ENCODE data around the gene PPAN.

DNA sequence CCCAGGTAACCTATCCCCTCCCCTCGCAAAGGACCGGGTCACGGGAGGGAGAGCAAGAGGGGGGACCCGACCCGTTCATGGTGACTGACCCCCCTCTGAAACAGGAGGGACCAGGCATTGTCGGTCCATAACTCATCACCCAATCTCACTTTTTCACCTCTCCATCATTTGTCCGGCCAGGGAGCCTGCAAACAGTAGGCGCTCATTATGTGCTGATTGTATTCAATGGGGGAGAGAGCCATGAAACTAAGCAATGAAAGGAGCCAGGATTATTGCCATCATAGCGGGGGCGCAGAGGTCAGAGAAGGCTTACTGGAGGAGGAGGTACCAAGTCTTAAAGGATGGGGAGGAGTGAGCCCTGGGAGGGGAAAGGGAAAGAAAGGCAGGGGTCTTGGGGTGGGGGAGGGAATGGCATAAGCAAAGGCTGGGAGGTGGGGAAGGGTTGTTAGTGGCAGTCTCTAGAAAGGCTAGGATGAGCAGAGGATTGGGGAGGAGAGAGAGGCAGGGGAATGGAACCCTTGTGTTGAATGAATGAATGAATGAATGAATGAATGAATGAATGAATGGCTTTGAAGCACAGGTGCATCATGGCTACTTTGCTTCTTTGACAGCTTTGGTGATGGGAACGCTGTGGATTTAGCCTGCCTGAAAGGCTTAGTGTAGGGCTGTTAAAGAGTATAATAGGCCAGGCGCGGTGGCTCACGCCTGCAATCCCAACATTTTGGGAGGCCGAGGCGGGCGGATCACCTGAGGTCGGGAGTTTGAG, 18.7 kb upstream of the PPAN start:
- TF ChIP-seq EZH2phosphoT487 (IDR thresholded peaks at IDR 0.05; ENCODE audit: borderline replicate concordance, low read length) (no peak), CTCF (conservative IDR thresholded peaks at IDR 0.05; ENCODE audit: low read depth, low read length) (no peak), EZH2 (IDR thresholded peaks at IDR 0.05; ENCODE audit: low read length, unreplicated experiment) (no peak)
